GM19468 (cell line): ENCODE data around the gene SIRPA.

Source experiments
- ATAC-seq: cut with Tn5 transposase; IDR thresholded peaks from one replicate; pipeline ENCODE4 v1.9.1; 2021; ENCODE audit warnings: mild to moderate bottlenecking, moderate library complexity, moderate number of reproducible peaks; ENCODE audit not compliant: unreplicated experiment; ENCODE audit errors: extremely low read depth

SIRPA gene

DNA sequence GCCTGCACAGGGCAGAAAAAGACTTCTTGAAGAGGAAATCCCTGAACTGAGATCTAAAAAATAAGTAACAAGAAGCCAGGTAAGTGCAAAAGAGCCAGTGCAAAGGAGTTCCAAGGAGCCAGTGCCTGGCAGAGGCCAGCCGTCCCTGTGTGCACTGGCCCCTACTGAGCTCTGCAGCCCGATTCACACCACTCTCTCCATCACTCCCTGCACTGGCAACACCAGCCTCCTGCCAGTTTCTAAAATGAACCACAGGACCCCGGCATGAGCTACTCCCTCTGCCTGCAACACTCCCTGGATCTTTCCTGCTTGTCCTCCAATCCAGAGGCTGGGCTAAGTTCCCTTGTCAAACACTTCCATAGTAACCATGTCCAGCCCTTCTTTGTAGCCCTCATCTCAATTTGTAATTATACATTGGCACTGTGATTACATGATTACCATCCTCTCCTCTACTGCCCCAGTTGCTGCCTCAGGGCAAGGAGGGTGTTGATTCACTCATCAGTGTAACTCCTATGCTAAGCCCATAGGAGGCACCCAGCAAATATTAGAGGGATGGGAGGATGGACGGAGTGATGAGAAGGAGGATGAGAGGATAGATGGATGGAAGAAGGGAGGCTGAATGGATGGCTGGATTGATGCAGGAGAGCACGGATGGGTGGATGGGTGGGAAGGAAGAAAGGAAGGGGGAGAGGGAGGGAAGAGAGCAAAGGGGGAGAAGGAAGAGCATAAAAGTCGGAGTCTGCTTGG lies 49.3 kb downstream of the SIRPA start:
- no peak for ATAC-seq

DNA sequence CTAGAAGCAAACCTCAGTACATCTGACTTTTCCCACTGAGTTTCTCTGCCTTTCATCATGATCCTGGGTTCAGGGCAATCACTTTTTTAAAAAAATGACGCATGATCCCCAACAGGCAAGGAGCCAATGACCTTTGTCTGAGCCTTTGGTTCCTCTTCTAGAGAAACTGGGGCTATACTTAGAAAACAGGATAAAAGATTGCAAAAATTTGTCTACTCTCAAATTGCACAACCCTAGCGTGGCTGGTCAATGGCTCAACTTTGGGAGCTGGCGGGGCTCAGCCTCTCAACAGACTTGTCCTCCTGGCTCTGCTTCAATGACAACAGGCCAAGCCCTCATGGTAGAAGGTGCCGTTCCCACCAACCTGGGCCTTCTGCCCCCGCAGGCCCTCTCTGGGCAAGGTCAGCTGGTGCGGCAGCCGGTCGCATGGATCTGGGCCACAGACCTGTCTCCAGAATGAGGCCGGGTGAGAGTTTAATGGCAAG lies 50.0 kb downstream of the SIRPA start:
- no peak for ATAC-seq

DNA sequence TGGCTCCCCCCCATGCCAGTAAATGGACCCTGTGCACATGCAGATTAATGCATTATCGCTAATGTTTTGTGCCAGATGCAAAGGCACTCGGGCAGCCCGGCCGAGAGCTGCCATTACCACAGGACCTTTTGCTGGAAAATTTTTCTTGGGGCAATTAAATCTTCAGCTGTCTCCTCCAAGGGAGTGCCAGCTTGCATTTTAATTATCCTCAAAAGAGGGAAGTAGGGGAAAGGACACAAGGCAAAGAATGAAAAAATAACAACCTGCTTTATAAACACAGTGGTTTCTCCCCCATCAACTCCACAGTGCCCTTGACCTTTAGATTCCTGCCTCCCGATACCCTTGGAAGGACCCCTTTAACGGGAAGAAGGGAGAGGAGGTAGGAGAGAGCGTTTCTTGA lies 50.5 kb downstream of the SIRPA start:
- no peak for ATAC-seq

DNA sequence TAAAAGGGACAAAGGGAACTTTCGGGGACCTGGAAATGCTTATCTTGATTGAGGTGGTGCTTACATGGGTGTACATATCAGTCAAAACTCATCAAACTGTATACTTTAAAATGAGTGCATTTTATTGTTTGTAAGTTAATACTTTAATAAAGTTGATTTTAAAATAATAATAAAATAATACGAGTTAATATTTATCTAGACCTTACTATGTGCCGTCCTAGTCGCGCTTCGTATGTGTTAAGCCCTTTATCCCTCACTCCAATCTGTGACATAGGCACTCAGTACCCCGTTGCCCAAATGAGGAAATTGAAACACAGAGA lies 51.2 kb downstream of the SIRPA start:
- no peak for ATAC-seq

DNA sequence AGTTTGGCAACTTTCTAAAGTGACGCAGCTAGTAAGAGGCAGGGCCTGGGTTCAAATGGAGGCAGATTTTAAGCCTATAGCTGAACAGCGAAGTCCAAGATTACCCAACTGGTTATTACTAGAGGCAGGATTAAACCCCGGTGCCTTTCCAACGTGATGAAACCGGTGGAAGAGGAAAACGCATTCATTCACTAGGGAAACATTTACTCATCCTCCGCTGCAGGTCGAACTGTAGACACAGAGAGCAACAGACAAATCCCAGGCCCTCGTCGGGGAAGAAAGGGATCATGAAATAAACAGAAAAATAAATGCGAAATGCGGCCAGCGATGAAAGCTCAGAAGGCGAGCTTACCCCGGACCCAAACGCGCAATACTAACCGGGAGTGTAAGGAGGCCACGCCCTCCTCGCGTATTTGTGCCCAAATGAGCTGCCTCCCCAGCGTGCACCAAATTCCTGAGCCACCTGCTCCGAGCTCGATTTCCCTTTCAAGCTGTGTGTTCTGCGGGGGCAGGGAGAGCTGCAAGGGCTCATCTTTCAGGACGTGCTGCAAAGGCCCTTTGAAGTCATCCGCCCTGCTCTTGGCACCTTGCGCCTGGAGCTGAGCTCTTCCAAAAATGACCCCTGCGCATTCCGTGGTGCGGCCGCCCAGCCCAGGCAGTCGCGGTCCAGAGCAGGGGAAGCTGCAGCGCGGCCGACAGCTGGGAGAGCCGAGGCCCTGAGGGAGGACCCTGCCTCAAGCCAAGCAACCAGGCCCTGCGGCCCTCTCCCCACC lies 51.7 kb downstream of the SIRPA start:
- ATAC-seq = no peak

DNA sequence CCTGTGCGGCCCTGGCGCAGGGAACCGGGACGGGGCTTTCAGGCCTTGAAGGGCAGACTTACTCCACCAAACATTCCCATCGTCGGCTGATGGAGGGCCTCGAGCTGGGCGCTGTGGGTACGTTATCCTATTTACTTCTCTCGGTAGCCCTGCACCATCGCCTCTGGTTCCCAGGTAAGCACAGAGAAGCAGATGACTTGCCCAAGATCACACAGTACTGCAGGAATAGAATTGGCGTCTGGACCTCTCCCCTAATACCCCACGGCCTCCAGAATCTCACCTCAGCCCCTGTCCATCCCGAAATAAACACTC lies 52.3 kb downstream of the SIRPA start:
- ATAC-seq = no peak

DNA sequence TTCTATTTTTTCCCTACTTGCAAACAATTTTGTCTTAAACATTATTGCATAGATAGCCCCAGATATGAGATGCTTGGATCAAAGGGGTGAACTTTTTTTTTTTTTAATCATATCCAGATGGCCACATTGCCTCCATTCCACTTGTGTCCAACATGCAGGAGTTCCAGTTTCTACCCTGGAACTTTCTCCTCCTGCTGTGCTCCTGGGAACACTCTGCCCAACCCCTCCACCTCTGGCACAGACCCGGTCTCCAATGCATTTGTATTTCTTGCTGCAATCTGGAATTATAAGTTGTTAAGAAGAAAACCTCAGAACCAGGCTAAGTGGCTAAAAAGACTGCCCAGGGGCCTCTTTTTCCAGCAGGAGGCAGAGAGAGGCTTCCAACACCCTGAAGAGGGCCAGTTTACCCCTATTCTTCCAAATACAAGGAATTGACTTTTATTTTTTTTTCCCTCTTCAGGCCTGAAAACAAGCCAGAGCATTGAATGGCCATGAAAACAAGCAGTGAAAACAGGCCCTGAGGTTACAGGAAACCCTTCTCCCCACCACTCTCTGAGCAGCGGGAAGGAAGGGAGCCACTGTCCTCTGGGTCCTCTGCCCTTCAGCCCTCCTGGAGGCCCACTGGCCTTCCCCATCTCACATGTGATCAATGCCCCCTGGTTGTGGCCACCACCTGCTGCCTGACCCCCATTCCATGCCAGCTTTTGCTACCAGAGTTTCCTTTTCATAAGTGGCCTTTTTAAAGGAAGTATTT lies 54.3 kb downstream of the SIRPA start:
- no peak for ATAC-seq

DNA sequence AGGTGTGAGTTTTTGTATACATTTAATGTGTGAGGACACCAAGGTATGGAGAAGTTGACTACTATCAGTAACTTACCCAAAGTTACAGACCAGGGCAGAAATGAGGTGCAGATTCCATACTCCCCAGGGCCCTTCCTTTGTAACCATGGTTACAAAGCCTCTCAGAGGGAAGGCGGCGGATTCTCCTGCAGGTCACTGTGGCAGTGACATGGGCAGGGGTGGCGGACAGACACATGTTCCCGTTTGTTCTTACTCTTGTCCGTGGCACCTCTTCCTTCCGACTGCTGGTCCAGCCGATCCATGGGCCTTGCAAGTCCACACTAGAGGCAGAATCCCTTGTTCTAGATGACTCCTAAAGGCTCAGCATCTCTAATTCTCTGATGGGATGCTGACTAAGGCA lies 55.6 kb downstream of the SIRPA start:
- no peak for ATAC-seq

DNA sequence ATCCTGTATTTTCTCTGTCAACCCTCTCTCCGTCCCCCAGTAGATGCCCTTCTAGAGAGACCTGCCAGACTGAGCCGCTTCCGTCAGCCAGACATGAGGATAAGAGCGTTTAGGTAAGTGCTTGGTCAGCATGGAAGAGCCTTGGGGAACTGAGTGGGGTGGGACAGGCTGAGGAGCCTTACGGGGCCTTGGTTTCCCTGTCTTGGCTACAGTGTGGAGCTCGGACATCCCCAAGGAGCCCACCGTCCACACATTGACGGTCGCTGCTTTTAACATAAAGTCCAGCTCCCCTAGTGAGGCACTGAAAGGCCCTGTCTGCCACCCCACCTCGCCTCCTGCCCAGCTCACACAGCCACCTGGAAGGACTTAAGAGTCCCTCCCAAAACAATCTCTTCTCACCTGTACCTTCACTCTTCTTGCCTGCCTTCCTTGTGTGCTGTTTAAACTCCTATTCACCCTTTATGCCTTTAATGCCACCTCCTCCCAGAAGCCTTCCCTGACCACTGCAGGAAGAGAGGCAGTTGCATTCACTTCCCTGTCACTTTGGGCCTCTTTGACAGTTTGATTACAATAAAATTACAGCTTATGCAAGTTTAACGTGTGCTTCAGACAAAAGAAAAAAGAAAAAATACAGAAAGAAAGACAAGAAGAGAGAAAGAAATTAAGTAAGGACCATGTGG lies 56.4 kb downstream of the SIRPA start:
- ATAC-seq = no peak

DNA sequence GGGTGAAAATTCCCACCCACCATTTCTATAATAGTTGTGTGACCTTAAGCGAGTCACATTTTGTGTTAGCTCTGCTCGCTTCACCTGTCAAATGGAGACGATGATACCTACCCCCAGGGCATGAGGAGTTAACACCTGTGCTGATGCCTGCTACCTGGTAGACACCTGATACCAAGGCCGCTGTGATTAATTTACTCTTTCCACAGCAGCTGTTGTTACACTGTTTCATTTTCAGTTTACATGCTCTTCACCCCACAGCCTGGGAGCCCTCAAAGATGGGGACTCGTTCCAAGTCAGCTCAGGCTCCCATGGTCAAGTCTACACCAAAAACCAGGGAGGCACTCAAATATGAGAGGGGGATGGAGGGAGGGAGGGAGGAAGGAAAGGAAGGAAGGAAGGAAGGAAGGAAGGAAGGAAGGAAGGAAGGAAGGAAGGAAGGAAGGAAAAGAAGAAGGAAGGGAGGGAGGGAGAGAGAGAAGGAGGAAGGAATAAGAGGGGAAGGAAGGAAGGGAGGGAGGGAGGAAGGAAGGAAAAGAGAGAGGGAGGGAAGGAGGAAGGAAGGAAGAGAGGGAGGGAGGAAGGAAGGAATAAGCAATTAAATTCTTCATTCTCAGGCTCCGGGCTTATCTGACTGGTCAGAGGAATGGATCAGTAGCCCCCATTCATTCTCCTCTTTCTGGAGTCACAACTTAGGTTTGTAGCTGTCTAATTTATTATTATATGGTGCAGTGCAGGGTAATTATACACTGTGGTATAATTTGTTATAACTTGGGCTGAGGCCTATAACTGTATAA lies 57.7 kb downstream of the SIRPA start:
- ATAC-seq = no peak

DNA sequence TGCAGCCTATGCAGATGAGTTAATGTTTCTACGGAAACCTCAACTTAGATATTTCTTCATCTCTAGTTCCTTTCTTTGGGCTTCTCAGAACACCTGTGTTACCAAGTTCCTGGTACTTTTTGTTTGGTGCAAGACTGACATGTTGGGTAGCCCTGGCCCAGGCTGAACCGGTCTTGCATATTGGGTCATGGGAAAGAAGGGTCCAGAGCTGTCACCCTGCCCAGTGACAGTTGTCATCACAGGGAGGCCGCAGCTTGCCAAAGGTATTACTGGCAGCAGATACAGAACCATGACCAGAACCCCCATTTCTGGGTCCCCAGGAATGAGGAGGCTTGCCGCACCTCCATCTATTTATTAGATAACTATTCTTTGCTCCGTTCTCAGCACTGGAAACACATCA lies 58.4 kb downstream of the SIRPA start:
- no peak for ATAC-seq

DNA sequence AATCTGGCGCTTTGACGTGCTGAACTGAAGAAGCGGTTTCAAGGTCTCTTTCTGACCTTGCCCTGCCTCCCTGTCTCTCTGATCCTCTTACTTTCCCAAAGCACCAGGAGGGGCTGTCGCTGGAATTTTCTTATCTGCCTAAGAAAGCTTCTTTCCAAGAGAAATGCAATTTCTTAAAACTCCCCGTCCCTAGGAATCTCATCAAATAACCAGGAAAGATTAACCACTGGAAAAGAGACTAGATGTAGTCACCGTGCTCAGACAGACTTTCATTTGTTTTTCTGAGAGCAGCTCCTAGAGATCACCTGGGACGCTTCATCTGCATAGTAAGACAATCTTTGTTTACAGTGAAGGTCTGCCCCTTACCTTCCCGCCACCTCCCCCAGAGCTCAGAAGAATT lies 60.0 kb downstream of the SIRPA start:
- no peak for ATAC-seq

DNA sequence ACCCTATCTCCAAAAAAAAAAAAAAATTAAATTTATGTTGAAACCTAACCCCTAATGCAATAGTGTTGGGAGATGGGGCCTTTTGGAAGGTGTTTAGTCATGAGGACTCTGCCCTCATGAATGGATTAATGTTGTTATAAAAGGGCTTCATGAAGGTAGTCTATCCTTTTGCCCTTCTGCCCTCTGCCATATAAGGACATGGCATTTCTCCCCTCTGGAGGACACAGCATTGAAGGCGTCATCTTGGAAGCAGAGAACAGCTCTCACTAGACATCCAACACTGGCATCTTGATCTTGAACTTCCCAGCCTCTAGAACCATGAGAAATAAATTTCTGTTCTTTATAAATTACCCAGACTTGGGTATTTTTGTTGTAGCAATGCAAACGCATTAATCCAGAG lies 63.2 kb downstream of the SIRPA start:
- no peak for ATAC-seq

DNA sequence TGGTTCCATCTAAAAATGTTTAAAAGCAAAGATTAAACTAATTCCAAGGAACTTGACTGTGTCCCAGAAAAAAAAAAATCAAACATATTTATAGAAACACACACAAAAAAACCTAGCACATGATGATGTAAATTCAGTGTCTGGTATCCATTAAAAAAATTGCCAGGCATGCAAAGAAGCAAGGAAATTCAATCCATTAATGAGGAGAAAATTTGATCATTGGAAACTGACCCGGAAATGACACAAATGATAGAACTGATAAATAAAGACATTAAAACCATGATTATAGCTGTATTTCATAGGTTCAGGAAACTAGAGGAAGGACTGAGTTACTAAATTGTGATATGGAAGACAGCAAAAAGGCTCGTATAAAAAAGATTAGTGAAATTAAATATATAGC lies 63.9 kb downstream of the SIRPA start:
- ATAC-seq = no peak

DNA sequence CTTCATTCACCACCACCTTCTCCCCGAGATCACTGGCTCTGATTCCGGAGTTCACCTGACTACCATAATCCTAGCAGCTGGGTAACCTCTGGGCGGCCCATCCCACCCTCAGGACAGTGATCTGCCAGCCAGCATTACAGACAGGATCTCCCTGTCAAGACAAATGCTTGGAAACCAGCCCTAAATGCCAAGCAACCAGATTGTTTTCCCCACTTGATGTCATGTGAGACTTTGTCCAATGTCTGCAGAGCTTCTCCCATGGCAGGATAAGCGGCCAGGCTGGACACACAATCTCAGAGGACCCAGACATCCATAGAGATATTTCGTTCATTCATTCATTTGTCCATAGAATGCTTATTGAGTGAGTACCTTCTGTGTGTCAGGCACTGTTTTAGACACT lies 66.2 kb downstream of the SIRPA start:
- ATAC-seq = no peak

DNA sequence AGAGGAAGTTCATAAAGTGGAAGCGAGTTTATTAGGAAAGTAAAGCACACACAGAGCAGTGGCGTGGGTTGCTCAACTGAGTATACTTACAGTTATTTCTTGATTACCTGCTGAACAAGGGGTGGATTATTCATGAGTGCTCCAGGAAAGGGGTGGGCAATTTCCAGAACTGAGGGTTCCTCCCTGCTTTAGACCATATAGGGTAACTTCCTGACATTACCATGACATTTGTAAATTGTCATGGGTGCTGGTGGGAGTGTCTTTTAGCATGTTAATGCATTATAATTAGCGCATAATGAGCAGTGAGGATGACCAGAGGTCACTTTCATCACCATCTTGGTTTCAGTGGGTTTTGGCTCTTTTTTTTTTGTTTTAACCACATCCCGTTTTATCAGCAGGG lies 68.9 kb downstream of the SIRPA start:
- ATAC-seq = no peak

DNA sequence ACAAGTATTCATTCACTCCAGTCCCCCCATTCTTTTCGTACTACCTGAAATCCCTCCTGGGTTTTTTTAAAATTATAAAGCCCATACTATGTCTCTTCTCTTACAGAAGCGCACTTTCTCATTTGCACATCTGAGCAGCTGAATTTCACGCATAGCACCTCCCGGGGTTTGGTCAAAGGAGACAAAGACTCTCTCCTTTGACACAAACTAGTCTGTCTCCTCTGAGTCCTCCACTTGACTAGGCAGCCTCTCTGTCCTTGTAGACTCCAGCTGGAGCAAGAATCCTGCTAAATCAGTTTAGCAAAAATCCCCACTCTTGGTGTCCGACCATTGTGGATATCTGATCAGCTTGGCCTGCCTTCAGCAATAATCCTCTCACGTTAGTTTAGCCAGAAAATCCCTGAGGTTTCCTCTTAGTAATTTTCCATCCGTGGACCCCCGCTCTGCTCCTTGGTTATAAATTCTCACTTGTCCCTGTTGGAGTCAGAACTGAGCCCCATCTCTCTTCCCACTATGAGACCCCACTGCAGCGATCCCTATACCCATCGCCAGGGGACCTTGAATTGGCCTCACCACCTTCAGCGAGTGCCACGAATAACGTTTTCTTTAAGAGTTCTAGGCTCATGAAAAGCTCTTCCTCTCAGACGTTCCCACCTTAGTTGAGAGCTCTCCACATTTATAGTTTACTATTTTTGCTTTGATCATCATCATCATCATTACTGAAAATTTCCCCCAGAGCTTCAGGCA lies 69.6 kb downstream of the SIRPA start:
- ATAC-seq = no peak

DNA sequence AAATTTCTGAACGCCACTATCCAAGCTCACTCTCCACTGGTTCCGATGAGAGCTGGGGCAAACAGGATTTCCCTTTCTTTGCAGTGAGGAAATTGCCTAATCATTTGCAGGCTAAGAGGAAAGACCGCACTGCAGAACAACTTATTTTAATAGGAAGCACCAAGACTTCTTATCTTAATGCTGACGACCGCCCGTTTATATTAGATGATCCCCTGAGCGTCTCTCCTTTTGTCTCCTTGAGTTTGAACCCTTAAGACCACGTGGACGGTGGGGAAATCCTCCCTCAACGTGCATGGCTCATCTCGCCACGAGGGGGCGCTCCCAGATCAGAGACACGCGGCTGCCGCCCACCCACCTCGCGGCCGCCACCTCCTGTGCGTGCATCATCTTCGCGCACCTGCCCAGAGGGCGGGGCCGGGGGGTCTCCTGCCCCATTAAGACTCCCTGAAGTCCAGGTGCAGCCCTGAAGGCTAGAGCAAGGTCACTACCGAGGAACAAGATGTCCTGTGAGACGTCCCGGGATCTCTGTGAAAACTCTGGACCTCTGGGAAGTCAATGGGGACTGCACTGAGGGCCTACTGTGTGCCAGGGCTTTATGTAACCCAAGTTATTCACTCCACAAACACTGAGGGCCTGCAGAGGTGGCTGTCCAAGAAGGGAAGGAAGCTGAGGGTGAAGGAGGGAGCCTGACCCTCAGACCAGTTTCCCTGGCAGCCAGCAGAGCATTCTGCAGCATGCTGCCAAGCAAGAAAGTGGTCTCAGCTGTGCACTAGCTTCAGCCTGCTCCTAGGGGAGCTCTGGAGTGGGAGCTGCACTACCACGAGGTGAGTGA lies 70.5 kb downstream of the SIRPA start:
- ATAC-seq = no peak

DNA sequence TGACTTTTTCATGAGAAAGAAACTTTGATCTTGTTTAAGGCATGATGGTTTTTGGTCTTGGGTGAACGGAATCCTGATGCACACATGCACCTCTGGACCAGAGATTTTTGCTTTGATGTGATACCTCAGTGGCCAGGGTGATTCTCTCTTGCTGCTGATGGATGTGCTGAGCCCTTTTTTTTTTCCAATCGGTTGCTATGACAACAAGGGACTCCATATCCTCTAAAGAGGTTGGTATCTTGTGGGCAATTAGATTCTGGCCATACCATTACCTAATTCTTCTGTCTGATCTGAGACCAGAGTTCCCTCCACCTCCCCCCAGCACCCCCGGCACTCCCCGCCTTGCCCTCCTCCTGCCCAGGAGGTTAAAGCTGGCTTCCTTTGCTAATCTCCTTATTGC lies 73.8 kb downstream of the SIRPA start:
- no peak for ATAC-seq
